Fibroblast of lung (primary cell): ENCODE measurements around the gene ANKRD13D. TPM values are rescaled to one million over a fixed set of nuclear protein-coding genes. Genes with fewer than 3 reads are reported as not detected.

Experiments
- DNase-seq, 2 donors: peaks; one replicate each; pipeline versions ENCODE4 v3.0.0 to v3.0.0-alpha.2; 2010; ENCODE audit warnings: low read depth in 2 of 2
- H2AFZ ChIP-seq: 2 replicates; pipeline ENCODE4 v1.5.1; 2012; ENCODE audit warnings: low read length, control low read depth, inconsistent platforms
- H3K27ac ChIP-seq: 2 replicates; pipeline ENCODE4 v1.5.1; 2011; ENCODE audit warnings: low read length, control low read depth; ENCODE audit not compliant: insufficient read depth
- H3K27me3 ChIP-seq: 2 replicates; pipeline ENCODE4 v1.5.1; 2011; ENCODE audit warnings: mild to moderate bottlenecking, low read length; ENCODE audit not compliant: control insufficient read depth, insufficient read depth
- H3K36me3 ChIP-seq: 2 replicates; pipeline ENCODE4 v1.5.1; 2011; ENCODE audit warnings: low read length; ENCODE audit not compliant: control insufficient read depth, insufficient read depth
- H3K4me1 ChIP-seq: 2 replicates; pipeline ENCODE4 v1.5.1; 2011; ENCODE audit warnings: low read length; ENCODE audit not compliant: control insufficient read depth, insufficient read depth; ENCODE audit errors: extremely low read depth
- H3K4me2 ChIP-seq: 2 replicates; pipeline ENCODE4 v1.5.1; 2011; ENCODE audit warnings: low read length, control low read depth; ENCODE audit not compliant: insufficient read depth; ENCODE audit errors: extremely low read depth
- H3K4me3 ChIP-seq, 4 experiments: fragments of 200-600 bp in 1 of 4; sonication (generic) in 1 of 4; replicated peaks in 1 of 4; 2 replicates each; pipeline ENCODE4 v1.5.1; 2011 to 2016; ENCODE audit warnings: low read length in 4 of 4, low read depth in 3 of 4, mild to moderate bottlenecking in 3 of 4, control low read depth in 2 of 4, inconsistent platforms in 1 of 4, mixed read lengths in 1 of 4; ENCODE audit not compliant: insufficient read depth in 1 of 4; ENCODE audit errors: control extremely low read depth in 1 of 4
- H3K79me2 ChIP-seq: 2 replicates; pipeline ENCODE4 v1.5.1; 2012; ENCODE audit warnings: mild to moderate bottlenecking, low read length, inconsistent platforms; ENCODE audit not compliant: control insufficient read depth, insufficient read depth
- H3K9ac ChIP-seq: 2 replicates; pipeline ENCODE4 v1.5.1; 2011; ENCODE audit warnings: mild to moderate bottlenecking, low read length, control low read depth; ENCODE audit not compliant: insufficient read depth
- H3K9me3 ChIP-seq: 2 replicates; pipeline ENCODE4 v1.5.1; 2012; ENCODE audit warnings: low read depth, low read length; ENCODE audit not compliant: control insufficient read depth, insufficient read depth
- H4K20me1 ChIP-seq: 2 replicates; pipeline ENCODE4 v1.5.1; 2011; ENCODE audit warnings: low read length; ENCODE audit not compliant: control insufficient read depth, insufficient read depth; ENCODE audit errors: extremely low read depth
- CTCF ChIP-seq, 2 donors: IDR thresholded peaks in 1 of 2; conservative IDR thresholded peaks in 1 of 2; 1 replicate in 1 of 2; 2 replicates in 1 of 2; pipeline ENCODE4 v1.5.1; 2011 to 2012; ENCODE audit warnings: low read length in 2 of 2, control low read depth in 1 of 2, inconsistent platforms in 1 of 2, low read depth in 1 of 2, mild to moderate bottlenecking in 1 of 2
- EZH2 ChIP-seq: IDR thresholded peaks from 2 replicates; pipeline ENCODE4 v1.5.1; 2012; ENCODE audit warnings: low read length, control low read depth, mild to moderate bottlenecking; ENCODE audit errors: missing control alignments
- polyA plus RNA-seq, 2 donors: library from polyadenylated mRNA; depleted of rRNA in 1 of 2; stranded (reverse) in 1 of 2; unstranded in 1 of 2; fragments of >200 nt; gene quantifications; 2 replicates each; pipeline ENCODE4 v1.2.1, GENCODE V29; 2011 to 2012; ENCODE audit warnings: missing spikeins in 1 of 2
- total RNA-seq: library from RNA; depleted of rRNA; stranded (reverse); fragments of >200 nt; gene quantifications from 2 replicates; pipeline ENCODE4 v1.2.1, GENCODE V29; 2014

Gene ANKRD13D
- total and polyA plus RNA-seq, 2 donors (not counting 1 experiment from before 2014, with no cell fraction given), result 11.5 to 45.4 TPM

- TF ChIP-seq EZH2 (no peak), CTCF (conservative IDR thresholded peaks at IDR 0.05 in 1 of 2, IDR thresholded peaks at IDR 0.05 in 1 of 2; ENCODE audit: low read depth in 1 of 2, low read length in 2 of 2) (no peak)
- peaks cover 36% of the 10 kb centered on the region for H3K4me1 ChIP-seq
Measured at GRCh38 chr11:67274768-67275605, 14.1 kb upstream of the ANKRD13D start.

GRCh38 chr11:67275606-67276409, 13.3 kb upstream of the ANKRD13D start:
- H4K20me1 ChIP-seq, result no peaks in the 10 kb centered on the region
- no peak overlapping the region for H2AFZ ChIP-seq
- H3K4me3 ChIP-seq, result no peak overlapping the region
- H3K36me3 ChIP-seq, result peaks cover 17% of the 10 kb centered on the region
- no peak overlapping the region for H3K4me2 ChIP-seq
- no peak overlapping the region for H3K27ac ChIP-seq
- TF ChIP-seq EZH2 (no peak), CTCF (conservative IDR thresholded peaks at IDR 0.05 in 1 of 2, IDR thresholded peaks at IDR 0.05 in 1 of 2; ENCODE audit: low read depth in 1 of 2, low read length in 2 of 2) (no peak)
- peaks cover 31% of the 10 kb centered on the region for H3K4me1 ChIP-seq
- H3K9me3 ChIP-seq, result no peaks in the 10 kb centered on the region
- peaks cover 51% of the 10 kb centered on the region for H3K79me2 ChIP-seq
- DNase-seq, result no peak
- no peak overlapping the region for H3K9ac ChIP-seq
- H3K27me3 ChIP-seq, result no peaks in the 10 kb centered on the region

More at GRCh38 chr11:67274768-67275605, 14.1 kb upstream of the ANKRD13D start:
- Histone ChIP-seq H3K4me2 (no peak overlapping the region), H3K9ac (no peak overlapping the region), H3K27me3 (no peaks in the 10 kb centered on the region), H3K79me2 (peaks cover 58% of the 10 kb centered on the region), H2AFZ (no peak overlapping the region), H3K4me3 (no peak overlapping the region), H3K27ac (no peak overlapping the region), H4K20me1 (no peaks in the 10 kb centered on the region), H3K36me3 (peaks cover 11% of the 10 kb centered on the region), H3K9me3 (no peaks in the 10 kb centered on the region)
- DNase-seq, result no peak

GRCh38 chr11:67276781-67277230, 12.3 kb upstream of the ANKRD13D start:
- peaks cover 27% of the 10 kb centered on the region for H3K4me1 ChIP-seq
- peak overlapping the region; percentile 79 for H3K27ac ChIP-seq
- TF ChIP-seq EZH2 (no peak), CTCF (conservative IDR thresholded peaks at IDR 0.05 in 1 of 2, IDR thresholded peaks at IDR 0.05 in 1 of 2; ENCODE audit: low read depth in 1 of 2, low read length in 2 of 2) (peak; percentile 21 to 25)
- peaks cover 41% of the 10 kb centered on the region for H3K79me2 ChIP-seq
- H2AFZ ChIP-seq, result no peak overlapping the region
- H3K9me3 ChIP-seq, result no peaks in the 10 kb centered on the region
- peak overlapping the region in 1 of 4 experiments; percentile 54 for H3K4me3 ChIP-seq
- peak overlapping the region; percentile 18 for H3K9ac ChIP-seq
- H4K20me1 ChIP-seq, result no peaks in the 10 kb centered on the region
- peak in 1 of 2 donors; percentile 53 for DNase-seq
- H3K36me3 ChIP-seq, result peaks cover 21% of the 10 kb centered on the region
- H3K4me2 ChIP-seq, result peak overlapping the region; percentile 55
- no peaks in the 10 kb centered on the region for H3K27me3 ChIP-seq
